ENCODE data around the gene PKDCC. TPM values are rescaled to one million over a fixed set of nuclear protein-coding genes. Genes with fewer than 3 reads are reported as not detected.
A peak's percentile ranks its signal among the peaks of the same experiment; 100 is the strongest.

The PKDCC gene
- total and polyA plus RNA-seq, 2 of the 8 experiments (the other 6 are each of a cell fraction or from before 2014, with no cell fraction given): 49.9 to 80.1 TPM

DNA sequence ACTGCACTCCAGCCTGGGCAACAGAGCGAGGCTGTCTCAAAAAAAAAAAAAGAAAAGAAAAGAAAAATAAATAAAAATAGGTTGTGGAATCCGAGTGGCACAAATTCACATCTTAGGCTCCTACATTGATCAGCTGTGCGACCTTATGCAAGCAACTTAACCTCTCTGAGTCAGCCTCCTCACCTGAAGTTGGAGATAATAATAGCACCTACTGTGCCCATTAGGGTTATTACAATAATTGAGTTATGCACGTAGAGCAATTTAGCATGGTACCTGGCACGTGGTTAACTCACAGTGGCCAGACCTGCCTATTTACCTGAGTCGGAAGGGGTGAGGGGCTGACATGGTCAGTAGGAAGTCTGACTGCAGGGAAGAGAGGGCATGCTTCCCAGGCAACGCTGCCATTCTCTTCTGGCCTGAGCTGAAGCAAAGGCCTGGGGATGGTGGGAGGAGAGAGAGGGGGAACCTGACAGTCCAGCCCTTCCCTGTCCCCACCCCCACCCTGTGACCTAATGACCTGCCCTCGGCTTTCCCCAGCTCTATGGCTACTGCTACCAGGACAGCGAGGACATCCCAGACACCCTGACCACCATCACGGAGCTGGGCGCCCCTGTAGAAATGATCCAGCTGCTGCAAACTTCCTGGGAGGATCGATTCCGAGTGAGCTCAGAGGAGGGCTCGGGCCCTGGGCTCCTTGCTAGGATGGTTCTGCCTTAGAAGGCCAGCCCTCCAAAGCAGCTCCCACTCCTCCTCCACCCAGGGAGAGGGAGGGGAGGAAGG, 5.1 kb downstream of the PKDCC start:
- no peak overlapping the region for H4K5ac ChIP-seq (ENCODE audit: insufficient read length, low read depth, low read length)
- H3K18ac ChIP-seq (ENCODE audit: extremely low read depth, low read length): no peak overlapping the region
- DNase-seq (ENCODE audit: low read depth in 1 of 2, low spot score in 2 of 2) (no peak), FAIRE-seq (no peak)
- 0 out of 2 replicates have a peak overlapping the region, but pooled peaks have one; percentile 14 for H2BK12ac ChIP-seq (ENCODE audit: low read depth, low read length)
- H3K36me3 ChIP-seq (ENCODE audit: control insufficient read depth in 2 of 4, insufficient read depth in 4 of 4, low read length in 3 of 4): peaks cover 4 to 79% (median 19%) of the 10 kb centered on the region in 4 experiments; a peak in 7 of 8 replicates
- ChIA-PET POLR2A (ENCODE audit: partially characterized antibody) (interaction anchor here (0.9 to 1.5 kb wide), 3 partner anchors 10 to 105 kb away, joined by 3 to 4 read pairs (median 3); no protein-coding TSS in a partner anchor), CTCF (ENCODE audit: partially characterized antibody) (interaction anchor here (0.6 to 12.5 kb wide), 18 partner anchors 8 to 212 kb away, joined by 3 to 157 read pairs (median 4); no protein-coding TSS in a partner anchor)
- H3K23ac ChIP-seq (ENCODE audit: insufficient read length): no peak overlapping the region
- no peak overlapping the region; a peak in 1 of 7 replicates for H3K9ac ChIP-seq (replicated peaks in 1 of 4; ENCODE audit: extremely low read depth in 1 of 4, low read depth in 3 of 4, low read length in 3 of 4)
- no peak overlapping the region for H3K56ac ChIP-seq (replicated peaks; ENCODE audit: insufficient read length, low read depth, low read length)
- peaks cover 5 to 49% (median 39%) of the 10 kb centered on the region in 4 experiments for H3K4me1 ChIP-seq (replicated peaks in 1 of 4; ENCODE audit: control insufficient read depth in 3 of 4, insufficient read depth in 4 of 4, low read length in 3 of 4)
- no peak overlapping the region for H3K27ac ChIP-seq (ENCODE audit: low read depth, low read length)
- no peak overlapping the region for H2BK15ac ChIP-seq (ENCODE audit: low read length)
- H4K8ac ChIP-seq (ENCODE audit: extremely low read depth, insufficient read depth, low read length): no peak overlapping the region
- H3K4me2 ChIP-seq (ENCODE audit: insufficient read depth in 1 of 2, low read depth in 2 of 2, low read length in 2 of 2): peak overlapping the region; percentile 11 to 79; a peak in 2 of 4 replicates
- WGBS, 2 experiments (ENCODE audit: extremely low coverage in 1 of 2, insufficient coverage in 1 of 2, insufficient read length in 1 of 2, insufficient replicate concordance in 2 of 2, low coverage in 1 of 2, low lambda C conversion rate in 2 of 2, missing lambda C conversion rate in 1 of 2): 70% methylated on average over 13 of the region's 14 CpGs; no CpG with 5 or more reads in 1 of the 2 experiments
- peaks cover 0 to 12% of the 10 kb centered on the region in 2 experiments for H4K20me1 ChIP-seq (replicated peaks in 1 of 2; ENCODE audit: control insufficient read depth in 1 of 2, insufficient read depth in 2 of 2, low read length in 2 of 2)
- peak overlapping the region; percentile 48 for H2BK5ac ChIP-seq (ENCODE audit: low read depth, low read length)
- peaks cover 4 to 35% of the 10 kb centered on the region in 2 experiments; a peak in 3 of 4 replicates for H3K79me2 ChIP-seq (ENCODE audit: control insufficient read depth in 1 of 2, insufficient read depth in 2 of 2, low read length in 2 of 2)
- H2AK5ac ChIP-seq (ENCODE audit: low read depth, low read length): 0 out of 2 replicates have a peak overlapping the region, but pooled peaks have one; percentile 83
- H3K14ac ChIP-seq (ENCODE audit: insufficient read length): no peak overlapping the region
- H2BK120ac ChIP-seq (replicated peaks; ENCODE audit: low read depth, low read length): no peak overlapping the region
- H2AFZ ChIP-seq (ENCODE audit: low read length): no peak overlapping the region
- H3K79me1 ChIP-seq (ENCODE audit: low read depth, low read length): peaks cover 11% of the 10 kb centered on the region; the same call in 1 of the 2 replicates
- H3K27me3 ChIP-seq (replicated peaks in 1 of 4; ENCODE audit: control insufficient read depth in 3 of 4, extremely low read depth in 1 of 4, insufficient read depth in 3 of 4, low read length in 3 of 4): peaks cover 0 to 12% (median 10%) of the 10 kb centered on the region in 4 experiments; a peak in 5 of 7 replicates
- no peak overlapping the region for H4K91ac ChIP-seq (replicated peaks; ENCODE audit: insufficient read length, low read length)
- H3K23me2 ChIP-seq (ENCODE audit: low read depth, low read length): peaks cover 21% of the 10 kb centered on the region
- H2BK20ac ChIP-seq (ENCODE audit: low read length): no peak overlapping the region
- H3K4ac ChIP-seq (replicated peaks; ENCODE audit: insufficient read length, low read depth, low read length): peak overlapping the region; percentile 36
- H3K4me3 ChIP-seq (ENCODE audit: extremely low read depth in 1 of 4, insufficient read depth in 2 of 4, low read depth in 3 of 4, low read length in 4 of 4): no peak overlapping the region
- TF ChIP-seq SP1 (IDR thresholded peaks at IDR 0.05; ENCODE audit: low read depth, low read length): no peak
- no peak for TF ChIP-seq CBX5 (IDR thresholded peaks at IDR 0.05; ENCODE audit: low read depth, low read length)
- H3K9me3 ChIP-seq (ENCODE audit: insufficient read depth in 2 of 2, low read depth in 1 of 2, low read length in 1 of 2): no peaks in the 10 kb centered on the region
